Measurements from ENCODE around the gene VARS1.

Gene VARS1

DNA sequence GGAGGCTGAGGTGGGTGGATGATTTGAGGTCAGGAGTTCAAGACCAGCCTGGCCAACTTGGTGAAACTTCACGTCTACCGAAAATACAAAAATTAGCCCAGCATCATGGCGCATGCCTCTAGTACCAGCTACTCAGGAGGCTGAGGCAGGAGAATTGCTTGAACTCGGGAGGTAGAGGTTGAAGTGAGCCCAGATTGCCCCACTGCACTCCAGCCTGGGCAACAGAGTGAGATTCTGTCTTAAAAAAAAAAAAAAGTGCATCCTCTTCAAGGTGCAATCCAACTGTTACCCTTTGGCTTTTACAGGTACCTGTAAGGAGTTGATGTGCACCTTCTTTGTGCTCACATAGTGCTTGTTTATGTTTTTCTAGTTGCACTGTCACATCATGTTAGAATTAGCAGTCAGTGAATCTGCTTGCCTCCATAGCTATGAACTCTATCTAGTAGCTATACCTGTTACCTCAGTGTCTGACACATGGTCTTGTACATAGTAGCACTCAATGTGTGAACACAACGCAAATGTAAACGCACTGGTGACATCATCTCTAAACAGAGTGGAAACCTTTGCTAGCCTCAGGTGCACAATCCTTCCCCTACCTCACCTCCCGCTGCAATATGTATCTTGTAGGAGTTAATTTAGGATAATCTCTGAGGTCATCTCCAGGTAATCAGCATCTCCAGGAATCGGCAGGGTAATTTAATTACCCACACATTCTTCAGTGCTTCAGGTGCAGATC lies 46.1 kb downstream of the VARS1 start:
- no peak for DNase-seq (ENCODE audit: low read depth in 1 of 2, low spot score in 1 of 2)
